Sigmoid colon (tissue), 7 donors: ENCODE data around the gene RPL5. TPM values are rescaled to one million over a fixed set of nuclear protein-coding genes. Genes with fewer than 3 reads are reported as not detected.

Source experiments
- DNase-seq: peaks from one replicate; pipeline ENCODE4 v3.0.0-alpha.2; 2019
- H3K27ac ChIP-seq, 4 donors: fragments of 200-600 bp; sonication (generic); one replicate each; pipeline ENCODE4 v1.5.1; 2016 to 2019; ENCODE audit warnings: mild to moderate bottlenecking in 1 of 4
- H3K27me3 ChIP-seq, 3 donors: fragments of 200-600 bp; sonication (generic); one replicate each; pipeline ENCODE4 v1.5.1; 2019; ENCODE audit warnings: mild to moderate bottlenecking in 1 of 3
- H3K36me3 ChIP-seq, 4 donors: fragments of 200-600 bp; sonication (generic); one replicate each; pipeline ENCODE4 v1.5.1; 2016 to 2019
- H3K4me1 ChIP-seq, 4 donors: fragments of 200-600 bp; sonication (generic); one replicate each; pipeline ENCODE4 v1.5.1; 2017 to 2019
- H3K4me3 ChIP-seq, 4 donors: fragments of 200-600 bp; sonication (generic); one replicate each; pipeline ENCODE4 v1.5.1; 2017 to 2019; ENCODE audit warnings: mild to moderate bottlenecking in 2 of 4, moderate library complexity in 1 of 4
- H3K9me3 ChIP-seq, 4 donors: fragments of 200-600 bp in 3 of 4; sonication (generic) in 3 of 4; one replicate each; pipeline versions ENCODE4 v1.5.1 to v1.6.1; 2013 to 2019
- CTCF ChIP-seq, 4 experiments: fragments of 450-650 bp in 3 of 4; fragments of 200-600 bp in 1 of 4; IDR thresholded peaks; one replicate each; pipeline ENCODE4 v1.5.1; 2016 to 2019; ENCODE audit warnings: antibody characterized with exemption in 4 of 4, mild to moderate bottlenecking in 3 of 4, moderate library complexity in 2 of 4
- EP300 ChIP-seq, 4 donors: sonication (generic); formaldehyde crosslinking; IDR thresholded peaks; one replicate each; pipeline ENCODE4 v1.6.1; 2017; ENCODE audit warnings: antibody characterized with exemption in 4 of 4
- POLR2A ChIP-seq, 2 donors: fragments of 450-650 bp; IDR thresholded peaks; one replicate each; pipeline ENCODE4 v1.6.1; 2016; ENCODE audit warnings: antibody characterized with exemption in 2 of 2, mild to moderate bottlenecking in 2 of 2, moderate library complexity in 2 of 2
- POLR2AphosphoS5 ChIP-seq, 4 donors: sonication (generic); formaldehyde crosslinking; IDR thresholded peaks; one replicate each; pipeline ENCODE4 v1.6.1; 2017; ENCODE audit warnings: antibody characterized with exemption in 4 of 4
- WGBS, 2 donors: extraction: QIAGEN DNeasy Blood & Tissue Kit; methylation state at CpG; one replicate each; pipeline ENCODE4 v1.1.7; 2013; 5-methylcytosine and 5-hydroxymethylcytosine counted together
- intact Hi-C: fragments of 100-400 bp; cut with DNase I; formaldehyde crosslinking; loops from one replicate; pipeline ENCODE4 v1.15.1; 2023
- polyA plus RNA-seq, 3 donors: library from polyadenylated mRNA; stranded (reverse); fragments of 200-250 nt; gene quantifications; one replicate each; pipeline ENCODE4 v1.2.3, GENCODE V29; 2013
- total RNA-seq, 4 donors: library from RNA; depleted of rRNA; stranded (reverse); fragments of >200 nt; gene quantifications; one replicate each; pipeline ENCODE4 v1.1.0, GENCODE V29; 2016
- donor health status: healthy with polysubstance abuse.
- donor health status: Bipolar disorder and iron deficiency.
- donor health status: healthy.

Gene RPL5
- total and polyA plus RNA-seq, 7 donors: 1,392 to 3,236 (median 2,354) TPM

GRCh38 chr1:92854101-92854785 is 22.4 kb downstream of the RPL5 start:
- no peak for DNase-seq
- Histone ChIP-seq H3K27me3 (no peaks in the 10 kb centered on the region), H3K9me3 (no peaks in the 10 kb centered on the region), H3K4me3 (no peak overlapping the region), H3K27ac (no peak overlapping the region), H3K36me3 (peaks cover 0 to 15% (median 6%) of the 10 kb centered on the region in 4 donors), H3K4me1 (peaks cover 0 to 2% (median under 1%) of the 10 kb centered on the region in 4 donors)
- intact Hi-C loops: no loop called here
- TF ChIP-seq POLR2A (IDR thresholded peaks at IDR 0.05) (no peak), EP300 (IDR thresholded peaks at IDR 0.05) (no peak), CTCF (IDR thresholded peaks at IDR 0.05) (no peak), POLR2AphosphoS5 (IDR thresholded peaks at IDR 0.05) (no peak)

GRCh38 chr1:92855236-92855635 is 23.4 kb downstream of the RPL5 start:
- 86 to 98% methylated on average over 4 of the region's 4 CpGs for WGBS, 2 donors
- TF ChIP-seq CTCF (IDR thresholded peaks at IDR 0.05) (no peak), POLR2A (IDR thresholded peaks at IDR 0.05) (no peak), EP300 (IDR thresholded peaks at IDR 0.05) (no peak), POLR2AphosphoS5 (IDR thresholded peaks at IDR 0.05) (no peak)
- intact Hi-C loops: no loop called here

GRCh38 chr1:92857817-92858216 is 26.0 kb downstream of the RPL5 start:
- Histone ChIP-seq H3K9me3 (no peaks in the 10 kb centered on the region), H3K36me3 (no peaks in the 10 kb centered on the region), H3K4me1 (peaks cover 0 to 10% (median 4%) of the 10 kb centered on the region in 4 donors), H3K4me3 (no peak overlapping the region), H3K27me3 (no peaks in the 10 kb centered on the region), H3K27ac (peak overlapping the region in 1 of 4 donors; percentile 52)
- intact Hi-C loops: loop anchor here (1.0 kb wide), 2 partner anchors 103 to 136 kb away; partner anchors contain the start of gene DIPK1A
- DNase-seq: no peak
- TF ChIP-seq EP300 (IDR thresholded peaks at IDR 0.05): no peak
- TF ChIP-seq POLR2AphosphoS5 (IDR thresholded peaks at IDR 0.05): no peak
- TF ChIP-seq POLR2A (IDR thresholded peaks at IDR 0.05): no peak
- no peak for TF ChIP-seq CTCF (IDR thresholded peaks at IDR 0.05)
- WGBS, 2 donors: 18 to 68% methylated on average over 5 of the region's 5 CpGs

More at GRCh38 chr1:92855236-92855635, 23.4 kb downstream of the RPL5 start:
- Histone ChIP-seq H3K36me3 (peaks cover 0 to 5% (median 1%) of the 10 kb centered on the region in 4 donors), H3K4me1 (peaks cover 0 to 7% (median 3%) of the 10 kb centered on the region in 4 donors), H3K9me3 (no peaks in the 10 kb centered on the region), H3K4me3 (no peak overlapping the region), H3K27me3 (no peaks in the 10 kb centered on the region), H3K27ac (no peak overlapping the region)
- DNase-seq: no peak

GRCh38 chr1:92858564-92859399 is 26.9 kb downstream of the RPL5 start:
- no peaks in the 10 kb centered on the region for H3K9me3 ChIP-seq
- TF ChIP-seq POLR2AphosphoS5 (IDR thresholded peaks at IDR 0.05) (peak in 2 of 4 donors; percentile 30 to 43), POLR2A (IDR thresholded peaks at IDR 0.05) (no peak), CTCF (IDR thresholded peaks at IDR 0.05) (peak; percentile 94 to 99 (median 96)), EP300 (IDR thresholded peaks at IDR 0.05) (no peak)
- no peaks in the 10 kb centered on the region for H3K27me3 ChIP-seq
- H3K4me1 ChIP-seq: peaks cover 0 to 11% (median 4%) of the 10 kb centered on the region in 4 donors
- intact Hi-C loops: loop anchor here (1.0 kb wide), 2 partner anchors 103 to 136 kb away; partner anchors contain the start of gene DIPK1A
- peak; percentile 68 for DNase-seq
- WGBS, 2 donors: 13 to 31% methylated on average over 13 of the region's 13 CpGs
- H3K36me3 ChIP-seq: no peaks in the 10 kb centered on the region
- peak overlapping the region in 3 of 4 donors; percentile 30 to 52 (median 41) for H3K27ac ChIP-seq
- H3K4me3 ChIP-seq: peak overlapping the region; percentile 1 to 38 (median 18)
